Measurements from ENCODE around the gene SLX4IP. TPM values are rescaled to one million over a fixed set of nuclear protein-coding genes. Genes with fewer than 3 reads are reported as not detected.
A peak's percentile ranks its signal among the peaks of the same experiment; 100 is the strongest.

SLX4IP gene
- total RNA-seq, 1 experiment from 2014 or later, result 9.7 TPM

DNA sequence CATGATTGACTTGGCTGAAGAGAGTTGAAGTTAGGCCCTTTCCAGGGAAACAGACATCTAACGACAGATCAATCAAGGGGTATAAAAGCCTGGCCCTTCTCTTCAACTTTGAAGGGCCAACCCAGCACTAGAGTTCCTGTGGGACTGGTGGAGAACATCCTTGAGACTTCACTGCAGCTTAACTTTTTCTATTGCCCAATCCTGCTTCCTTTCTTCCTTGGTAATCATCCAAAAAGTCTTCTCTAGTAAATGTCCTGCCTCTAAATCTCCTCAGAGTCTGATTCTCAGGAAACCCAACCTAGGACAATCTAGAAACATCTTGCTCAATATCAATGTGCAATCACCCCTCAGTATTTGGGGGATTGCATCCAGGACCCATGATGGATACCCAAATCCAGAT is 3.0 kb upstream of the SLX4IP start:
- Histone ChIP-seq H4K20me1 (ENCODE audit: insufficient read depth, low read depth, low read length) (peaks cover 3% of the 10 kb centered on the region; the same call in 1 of the 2 replicates), H3K27me3 (ENCODE audit: low read length) (no peaks in the 10 kb centered on the region), H3K9ac (ENCODE audit: low read length) (no peak overlapping the region), H3K9me2 (replicated peaks; ENCODE audit: insufficient read depth, low read length) (no peaks in the 10 kb centered on the region), H3K79me2 (ENCODE audit: low read length) (peaks cover 93% of the 10 kb centered on the region), H3K4me3 (ENCODE audit: low read length) (no peak overlapping the region), H3K4me1 (ENCODE audit: low read length) (peaks cover 54% of the 10 kb centered on the region), H3K9me3 (ENCODE audit: low read length) (no peaks in the 10 kb centered on the region), H3K36me3 (ENCODE audit: insufficient read depth, low read length) (0 out of 2 replicates have a peak, but pooled peaks cover 4% of the 10 kb centered on the region), H3K27ac (ENCODE audit: low read length) (no peak overlapping the region), H3K4me2 (ENCODE audit: low read depth, low read length, poor library complexity, severe bottlenecking) (peak overlapping the region; percentile 21), H2AFZ (ENCODE audit: low read length) (no peak overlapping the region)
- no peak for DNase-seq

DNA sequence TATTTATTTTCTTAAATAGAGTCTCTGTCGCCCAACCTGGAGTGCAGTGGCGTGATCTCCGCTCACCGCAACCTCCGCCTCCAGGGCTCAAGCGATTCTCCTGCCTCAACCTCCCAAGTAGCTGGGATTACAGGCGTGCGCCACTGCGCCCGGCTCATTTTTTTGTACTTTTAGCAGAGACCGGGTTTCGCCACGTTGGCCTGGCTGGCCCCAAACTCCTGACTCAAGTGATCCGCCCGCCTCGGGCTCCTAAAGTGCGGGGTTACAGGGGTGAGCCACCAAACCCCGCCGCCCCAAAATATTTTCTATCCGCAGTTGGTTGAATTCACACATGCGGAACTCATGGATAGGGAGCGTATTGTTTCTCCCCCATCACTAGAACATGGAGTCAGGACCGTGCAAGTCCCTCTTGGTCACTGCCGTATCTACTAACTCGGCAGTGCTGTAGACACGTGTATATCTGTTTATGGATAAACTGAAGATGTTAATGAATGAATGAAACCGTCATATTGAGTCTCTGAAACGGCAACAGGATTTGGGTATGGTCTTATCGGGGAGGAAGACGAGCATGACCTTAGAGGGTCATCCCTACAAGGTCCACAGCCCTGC is 2.0 kb upstream of the SLX4IP start:
- no peak for DNase-seq
- Histone ChIP-seq H3K4me2 (ENCODE audit: low read depth, low read length, poor library complexity, severe bottlenecking) (peak overlapping the region; percentile 98), H2AFZ (ENCODE audit: low read length) (peak overlapping the region; percentile 88; the same call in 1 of the 2 replicates), H3K36me3 (ENCODE audit: insufficient read depth, low read length) (0 out of 2 replicates have a peak, but pooled peaks cover 4% of the 10 kb centered on the region), H3K27me3 (ENCODE audit: low read length) (no peaks in the 10 kb centered on the region), H3K27ac (ENCODE audit: low read length) (peak overlapping the region; percentile 95; the same call in 1 of the 2 replicates), H3K9me2 (replicated peaks; ENCODE audit: insufficient read depth, low read length) (no peaks in the 10 kb centered on the region), H3K4me3 (ENCODE audit: low read length) (peak overlapping the region; percentile 80), H3K9me3 (ENCODE audit: low read length) (no peaks in the 10 kb centered on the region), H3K4me1 (ENCODE audit: low read length) (peaks cover 65% of the 10 kb centered on the region), H3K79me2 (ENCODE audit: low read length) (peaks cover 93% of the 10 kb centered on the region), H4K20me1 (ENCODE audit: insufficient read depth, low read depth, low read length) (peaks cover 3% of the 10 kb centered on the region; the same call in 1 of the 2 replicates), H3K9ac (ENCODE audit: low read length) (peak overlapping the region; percentile 92)

DNA sequence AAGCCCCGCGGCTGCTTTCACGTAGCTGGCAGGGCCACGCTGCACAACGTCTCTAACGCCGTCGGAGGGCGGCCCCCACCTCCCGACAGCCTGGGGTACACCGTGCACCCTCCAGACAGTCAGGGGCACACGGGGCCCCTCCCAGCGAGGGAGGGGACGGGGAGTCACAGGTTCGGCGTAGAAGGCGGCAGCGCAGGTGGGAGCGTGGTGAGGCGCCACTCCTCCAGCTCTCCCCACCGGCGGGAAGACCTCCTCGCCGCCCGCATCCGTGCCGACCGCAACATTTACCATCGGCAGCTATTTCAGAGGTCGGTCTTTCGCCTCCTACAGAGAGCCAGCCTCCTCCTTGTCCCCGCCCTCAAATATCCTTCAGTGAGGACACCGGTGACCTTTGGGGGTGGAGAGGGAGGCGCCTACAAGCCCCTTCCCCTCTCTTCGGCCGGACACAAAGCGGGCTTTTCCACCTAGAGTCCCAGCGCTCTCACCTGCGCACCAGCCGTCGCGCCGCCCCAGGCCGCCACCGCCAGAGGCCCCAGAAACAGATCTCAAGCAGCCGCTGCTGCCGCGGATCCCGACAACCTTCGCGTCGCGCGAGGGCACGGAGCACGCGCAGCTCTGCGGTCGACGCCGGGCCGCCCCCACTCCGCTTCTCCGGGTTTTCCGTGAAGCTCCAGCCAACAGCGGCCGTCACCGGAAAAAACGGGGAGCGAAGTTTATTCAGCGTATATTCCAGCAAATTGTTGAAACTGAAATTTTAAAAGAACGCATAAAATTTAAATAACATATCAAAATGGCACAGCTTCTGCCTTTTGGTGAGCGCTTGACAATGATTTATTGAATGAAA is 1.3 kb upstream of the SLX4IP start, which contains the start of gene MKKS:
MKKS (minus strand) TSS at position 600 of the 844 bp plus-strand sequence. CDS start 20,708 bp downstream, outside the sequence.
- Histone ChIP-seq H4K20me1 (ENCODE audit: insufficient read depth, low read depth, low read length) (peaks cover 3% of the 10 kb centered on the region; the same call in 1 of the 2 replicates), H3K4me1 (ENCODE audit: low read length) (peaks cover 65% of the 10 kb centered on the region)

DNA sequence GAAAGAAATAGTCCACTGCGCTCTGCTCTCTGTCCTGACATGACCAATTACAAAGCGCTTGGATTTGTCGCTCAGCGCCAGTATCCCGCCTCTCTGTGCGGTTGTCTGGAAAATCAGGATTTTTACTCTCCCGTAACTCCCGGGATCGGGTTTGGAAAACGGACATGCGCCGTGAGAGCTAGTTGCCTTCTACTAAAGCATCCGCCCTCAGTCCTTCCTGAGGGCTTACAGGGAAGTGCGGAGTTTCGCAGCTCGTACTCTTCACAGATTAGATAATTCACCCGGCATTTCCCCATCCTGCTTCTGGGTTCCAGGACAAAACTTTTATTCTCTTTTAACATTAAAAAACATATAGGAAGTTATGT is 656 bp upstream of the SLX4IP start:
- H3K79me2 ChIP-seq (ENCODE audit: low read length), result peaks cover 93% of the 10 kb centered on the region

More for the DNA sequence above, 1.3 kb upstream of the SLX4IP start, which contains the start of gene MKKS:
- Histone ChIP-seq H3K9ac (ENCODE audit: low read length) (peak within 1 kb of the TSS; percentile 92), H3K9me3 (ENCODE audit: low read length) (no peaks in the 10 kb centered on the region), H2AFZ (ENCODE audit: low read length) (peak within 1 kb of the TSS; percentile 88; the same call in 1 of the 2 replicates), H3K36me3 (ENCODE audit: insufficient read depth, low read length) (0 out of 2 replicates have a peak, but pooled peaks cover 4% of the 10 kb centered on the region), H3K4me2 (ENCODE audit: low read depth, low read length, poor library complexity, severe bottlenecking) (peak within 1 kb of the TSS; percentile 98), H3K79me2 (ENCODE audit: low read length) (peaks cover 93% of the 10 kb centered on the region), H3K27me3 (ENCODE audit: low read length) (no peaks in the 10 kb centered on the region), H3K27ac (ENCODE audit: low read length) (peak within 1 kb of the TSS; percentile 95), H3K4me3 (ENCODE audit: low read length) (peak within 1 kb of the TSS; percentile 80), H3K9me2 (replicated peaks; ENCODE audit: insufficient read depth, low read length) (no peaks in the 10 kb centered on the region)
- peak; percentile 94 for DNase-seq

DNA sequence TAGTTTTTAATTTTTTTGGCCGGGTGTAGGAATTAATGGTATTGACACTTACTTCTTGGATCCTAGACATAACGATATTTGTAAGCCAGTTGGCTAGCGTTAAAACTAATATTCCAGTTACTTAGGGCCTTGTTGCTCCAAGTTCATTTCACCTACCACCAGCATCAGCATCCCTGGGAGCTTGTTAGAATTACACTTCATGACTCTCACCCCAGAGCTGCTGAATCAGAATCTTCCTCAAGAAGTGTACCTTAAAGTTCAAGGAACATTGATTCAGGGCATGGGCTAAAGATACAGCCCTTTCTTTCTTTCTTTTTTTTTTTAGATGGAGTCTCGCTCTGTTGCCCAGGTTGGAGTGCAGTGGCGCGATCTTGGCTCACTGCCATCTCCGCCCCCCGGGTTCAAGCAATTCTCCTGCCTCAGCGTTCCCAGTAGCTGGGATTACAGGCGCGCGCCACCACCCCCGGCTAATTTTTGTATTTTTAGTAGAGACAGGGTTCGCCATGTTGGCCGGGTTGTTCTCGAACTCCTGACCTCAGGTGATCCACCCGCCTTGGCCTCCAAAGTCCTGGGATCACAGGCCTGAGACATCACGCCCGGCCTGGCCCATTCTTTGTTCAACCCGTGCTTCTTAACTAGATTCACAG is 1.1 kb downstream of the SLX4IP start:
- H3K9ac ChIP-seq (ENCODE audit: low read length), result peak overlapping the region; percentile 72

More for the DNA sequence above, 656 bp upstream of the SLX4IP start:
- Histone ChIP-seq H3K9ac (ENCODE audit: low read length) (peak overlapping the region; percentile 92), H2AFZ (ENCODE audit: low read length) (peak overlapping the region; percentile 88; the same call in 1 of the 2 replicates), H3K9me3 (ENCODE audit: low read length) (no peaks in the 10 kb centered on the region), H3K4me3 (ENCODE audit: low read length) (peak overlapping the region; percentile 80), H3K36me3 (ENCODE audit: insufficient read depth, low read length) (peaks cover 6% of the 10 kb centered on the region; the same call in 1 of the 2 replicates), H3K4me2 (ENCODE audit: low read depth, low read length, poor library complexity, severe bottlenecking) (peak overlapping the region; percentile 98), H3K9me2 (replicated peaks; ENCODE audit: insufficient read depth, low read length) (no peaks in the 10 kb centered on the region), H4K20me1 (ENCODE audit: insufficient read depth, low read depth, low read length) (peaks cover 3% of the 10 kb centered on the region; the same call in 1 of the 2 replicates), H3K27me3 (ENCODE audit: low read length) (no peaks in the 10 kb centered on the region), H3K27ac (ENCODE audit: low read length) (peak overlapping the region; percentile 95), H3K4me1 (ENCODE audit: low read length) (peaks cover 60% of the 10 kb centered on the region)
- DNase-seq, result peak; percentile 95

GRCh38 chr20:10438217-10438616 is 3.1 kb downstream of the SLX4IP start:
- Histone ChIP-seq H3K9me3 (ENCODE audit: low read length) (no peaks in the 10 kb centered on the region), H3K79me2 (ENCODE audit: low read length) (peaks cover 63% of the 10 kb centered on the region), H3K4me1 (ENCODE audit: low read length) (peaks cover 28% of the 10 kb centered on the region), H3K9me2 (replicated peaks; ENCODE audit: insufficient read depth, low read length) (no peaks in the 10 kb centered on the region), H3K27ac (ENCODE audit: low read length) (no peak overlapping the region), H2AFZ (ENCODE audit: low read length) (no peak overlapping the region), H3K9ac (ENCODE audit: low read length) (no peak overlapping the region), H3K4me3 (ENCODE audit: low read length) (no peak overlapping the region), H3K36me3 (ENCODE audit: insufficient read depth, low read length) (peaks cover 6% of the 10 kb centered on the region; the same call in 1 of the 2 replicates), H4K20me1 (ENCODE audit: insufficient read depth, low read depth, low read length) (no peaks in the 10 kb centered on the region), H3K4me2 (ENCODE audit: low read depth, low read length, poor library complexity, severe bottlenecking) (no peak overlapping the region), H3K27me3 (ENCODE audit: low read length) (no peaks in the 10 kb centered on the region)
- DNase-seq, result no peak

More for the DNA sequence above, 1.1 kb downstream of the SLX4IP start:
- H3K4me1 ChIP-seq (ENCODE audit: low read length), result peaks cover 42% of the 10 kb centered on the region
- DNase-seq, result no peak
- H3K9me3 ChIP-seq (ENCODE audit: low read length), result no peaks in the 10 kb centered on the region
- peak overlapping the region; percentile 80 for H3K4me3 ChIP-seq (ENCODE audit: low read length)
- H3K27ac ChIP-seq (ENCODE audit: low read length), result peak overlapping the region; percentile 95; the same call in 1 of the 2 replicates
- H3K9me2 ChIP-seq (replicated peaks; ENCODE audit: insufficient read depth, low read length), result no peaks in the 10 kb centered on the region
- peaks cover 6% of the 10 kb centered on the region; the same call in 1 of the 2 replicates for H3K36me3 ChIP-seq (ENCODE audit: insufficient read depth, low read length)
- no peak overlapping the region for H2AFZ ChIP-seq (ENCODE audit: low read length)
- no peaks in the 10 kb centered on the region for H3K27me3 ChIP-seq (ENCODE audit: low read length)
- H3K4me2 ChIP-seq (ENCODE audit: low read depth, low read length, poor library complexity, severe bottlenecking), result peak overlapping the region; percentile 98
- H4K20me1 ChIP-seq (ENCODE audit: insufficient read depth, low read depth, low read length), result no peaks in the 10 kb centered on the region
- peaks cover 84% of the 10 kb centered on the region for H3K79me2 ChIP-seq (ENCODE audit: low read length)

DNA sequence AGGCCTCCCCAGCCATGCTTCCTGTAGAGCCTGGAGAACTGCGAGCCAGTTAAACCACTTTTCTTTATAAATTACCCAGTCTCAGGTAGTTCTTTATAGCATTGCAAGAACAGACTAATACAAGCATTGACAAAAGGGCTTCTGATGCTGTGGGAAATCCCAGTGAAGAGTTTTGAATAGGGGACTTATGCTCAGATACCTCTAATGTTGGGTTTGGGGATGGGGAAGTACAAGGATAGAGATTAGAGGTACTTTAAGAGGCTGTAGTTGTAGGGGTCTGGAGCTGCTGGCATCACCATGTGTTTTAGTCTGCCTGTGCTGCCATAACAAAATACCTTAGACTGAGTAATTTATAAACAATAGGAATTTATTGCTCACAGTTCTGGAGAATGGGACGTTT is 8.8 kb downstream of the SLX4IP start:
- no peaks in the 10 kb centered on the region for H3K9me2 ChIP-seq (replicated peaks; ENCODE audit: insufficient read depth, low read length)
- no peak for DNase-seq
- no peaks in the 10 kb centered on the region for H3K9me3 ChIP-seq (ENCODE audit: low read length)
- peaks cover 54% of the 10 kb centered on the region for H3K79me2 ChIP-seq (ENCODE audit: low read length)
- no peak overlapping the region for H3K4me2 ChIP-seq (ENCODE audit: low read depth, low read length, poor library complexity, severe bottlenecking)
- no peaks in the 10 kb centered on the region for H4K20me1 ChIP-seq (ENCODE audit: insufficient read depth, low read depth, low read length)
- peaks cover 27% of the 10 kb centered on the region for H3K4me1 ChIP-seq (ENCODE audit: low read length)
- H3K9ac ChIP-seq (ENCODE audit: low read length), result no peak overlapping the region
- no peak overlapping the region for H3K4me3 ChIP-seq (ENCODE audit: low read length)
- H2AFZ ChIP-seq (ENCODE audit: low read length), result no peak overlapping the region
- H3K27me3 ChIP-seq (ENCODE audit: low read length), result no peaks in the 10 kb centered on the region
- peaks cover 6% of the 10 kb centered on the region; the same call in 1 of the 2 replicates for H3K36me3 ChIP-seq (ENCODE audit: insufficient read depth, low read length)
- no peak overlapping the region for H3K27ac ChIP-seq (ENCODE audit: low read length)

All from Karpas-422 (cell line).